ENCODE results near the gene HMGB1.

HMGB1 gene

GRCh38 chr13:30481241-30481760, 15.6 kb upstream of the HMGB1 start:
- Histone ChIP-seq H3K9me3 (ENCODE audit: insufficient read depth, low read length, severe bottlenecking) (no peaks in the 10 kb centered on the region), H3K79me2 (ENCODE audit: insufficient read depth, low read length) (no peaks in the 10 kb centered on the region), H3K9ac (ENCODE audit: low read depth, low read length) (no peak overlapping the region), H3K4me1 (ENCODE audit: insufficient read depth, low read length) (no peaks in the 10 kb centered on the region), H3K27me3 (ENCODE audit: insufficient read depth, low read length, poor library complexity) (no peaks in the 10 kb centered on the region), H3K4me3 (ENCODE audit: low read depth in 1 of 2, low read length in 2 of 2) (no peak overlapping the region), H3K27ac (ENCODE audit: low read length) (no peak overlapping the region), H4K20me1 (ENCODE audit: insufficient read depth, low read length) (no peaks in the 10 kb centered on the region), H2AFZ (ENCODE audit: low read depth, low read length) (no peak overlapping the region), H3K4me2 (ENCODE audit: insufficient read depth, low read length) (no peak overlapping the region), H3K36me3 (ENCODE audit: insufficient read depth, low read length) (no peaks in the 10 kb centered on the region)
- no peak for DNase-seq
- no peak for TF ChIP-seq CTCF (IDR thresholded peaks at IDR 0.05; ENCODE audit: borderline replicate concordance, extremely low read depth, low read length, poor library complexity, severe bottlenecking)
- TF ChIP-seq EZH2 (IDR thresholded peaks at IDR 0.05; ENCODE audit: borderline replicate concordance, low read depth, low read length, severe bottlenecking): no peak
- no peak for ATAC-seq (ENCODE audit: insufficient read depth, low read depth)

GRCh38 chr13:30480292-30480950, 14.7 kb upstream of the HMGB1 start:
- Histone ChIP-seq H3K4me2 (ENCODE audit: insufficient read depth, low read length) (no peak overlapping the region), H3K9me3 (ENCODE audit: insufficient read depth, low read length, severe bottlenecking) (no peaks in the 10 kb centered on the region), H2AFZ (ENCODE audit: low read depth, low read length) (no peak overlapping the region), H3K27ac (ENCODE audit: low read length) (no peak overlapping the region), H3K36me3 (ENCODE audit: insufficient read depth, low read length) (no peaks in the 10 kb centered on the region), H3K4me3 (ENCODE audit: low read depth in 1 of 2, low read length in 2 of 2) (no peak overlapping the region), H4K20me1 (ENCODE audit: insufficient read depth, low read length) (no peaks in the 10 kb centered on the region), H3K4me1 (ENCODE audit: insufficient read depth, low read length) (no peaks in the 10 kb centered on the region), H3K27me3 (ENCODE audit: insufficient read depth, low read length, poor library complexity) (no peaks in the 10 kb centered on the region), H3K79me2 (ENCODE audit: insufficient read depth, low read length) (no peaks in the 10 kb centered on the region), H3K9ac (ENCODE audit: low read depth, low read length) (no peak overlapping the region)
- no peak for DNase-seq
- TF ChIP-seq EZH2 (IDR thresholded peaks at IDR 0.05; ENCODE audit: borderline replicate concordance, low read depth, low read length, severe bottlenecking) (no peak), CTCF (IDR thresholded peaks at IDR 0.05; ENCODE audit: borderline replicate concordance, extremely low read depth, low read length, poor library complexity, severe bottlenecking) (no peak)
- no peak for ATAC-seq (ENCODE audit: insufficient read depth, low read depth)

GRCh38 chr13:30479883-30480219, 14.1 kb upstream of the HMGB1 start:
- Histone ChIP-seq H3K36me3 (ENCODE audit: insufficient read depth, low read length) (no peaks in the 10 kb centered on the region), H4K20me1 (ENCODE audit: insufficient read depth, low read length) (no peaks in the 10 kb centered on the region), H3K9me3 (ENCODE audit: insufficient read depth, low read length, severe bottlenecking) (no peaks in the 10 kb centered on the region), H3K27ac (ENCODE audit: low read length) (no peak overlapping the region), H3K4me1 (ENCODE audit: insufficient read depth, low read length) (no peaks in the 10 kb centered on the region), H3K27me3 (ENCODE audit: insufficient read depth, low read length, poor library complexity) (no peaks in the 10 kb centered on the region), H3K4me2 (ENCODE audit: insufficient read depth, low read length) (no peak overlapping the region), H3K79me2 (ENCODE audit: insufficient read depth, low read length) (no peaks in the 10 kb centered on the region), H2AFZ (ENCODE audit: low read depth, low read length) (no peak overlapping the region), H3K4me3 (ENCODE audit: low read depth in 1 of 2, low read length in 2 of 2) (no peak overlapping the region), H3K9ac (ENCODE audit: low read depth, low read length) (no peak overlapping the region)
- DNase-seq (no peak), ATAC-seq (ENCODE audit: insufficient read depth, low read depth) (no peak)
- TF ChIP-seq CTCF (IDR thresholded peaks at IDR 0.05; ENCODE audit: borderline replicate concordance, extremely low read depth, low read length, poor library complexity, severe bottlenecking): no peak
- TF ChIP-seq EZH2 (IDR thresholded peaks at IDR 0.05; ENCODE audit: borderline replicate concordance, low read depth, low read length, severe bottlenecking): no peak
